ENCODE measurements around the gene CYP1A1. TPM values are rescaled to one million over a fixed set of nuclear protein-coding genes. Genes with fewer than 3 reads are reported as not detected.
A peak's percentile ranks its signal among the peaks of the same experiment; 100 is the strongest.

Gene CYP1A1
- polyA plus RNA-seq, 6 donors from 2014 or later = not detected

DNA sequence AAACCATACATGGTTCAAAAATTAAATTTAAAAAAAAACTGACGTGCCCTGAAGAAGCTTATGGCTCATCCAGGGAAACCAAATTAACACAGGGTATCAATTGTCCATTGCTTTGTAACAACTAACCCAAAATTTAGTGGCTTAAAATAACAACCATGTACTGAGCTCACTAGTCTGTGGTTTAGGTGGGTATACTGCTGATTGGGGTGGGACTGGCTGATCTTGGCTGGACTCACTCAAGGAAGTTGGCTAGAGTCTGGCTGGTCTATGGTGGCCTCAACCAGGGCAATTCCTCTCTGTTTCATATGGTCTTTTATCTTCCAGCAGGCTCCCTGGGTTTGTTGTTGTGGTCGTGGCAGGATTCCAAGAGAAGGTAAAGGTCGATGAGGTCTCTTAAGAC lies 15.4 kb downstream of the CYP1A1 start:
- no peaks in the 10 kb centered on the region for H3K4me1 Mint-ChIP-seq
- H3K4me3 Mint-ChIP-seq = no peak overlapping the region
- no peaks in the 10 kb centered on the region for H3K36me3 Mint-ChIP-seq
- no peak for ATAC-seq (ENCODE audit: low read depth in 2 of 2)
- H3K27me3 Mint-ChIP-seq = peaks cover 14 to 34% (median 31%) of the 10 kb centered on the region in 3 donors
- no peak for DNase-seq
- peaks cover 0 to 1% (median 0%) of the 10 kb centered on the region in 7 donors for H3K9me3 Mint-ChIP-seq
- H3K27ac Mint-ChIP-seq = no peak overlapping the region

DNA sequence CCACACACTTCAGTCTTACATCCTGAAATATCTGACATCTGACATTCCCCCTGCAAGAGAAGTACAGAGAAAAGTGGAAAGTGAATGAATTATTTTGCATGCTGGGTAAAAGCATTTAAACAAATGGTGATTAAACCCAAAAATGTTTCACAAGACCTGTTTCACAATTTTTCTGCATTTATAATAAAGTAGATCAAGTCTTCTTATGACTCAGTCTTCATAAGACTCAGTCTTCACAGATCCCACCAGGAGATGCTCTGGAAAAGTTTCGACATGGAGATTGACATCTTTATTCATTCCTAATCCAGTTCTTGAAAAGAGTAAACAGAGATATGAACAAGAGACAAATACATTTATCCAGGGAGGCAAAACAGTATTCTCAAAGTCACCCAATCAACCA lies 16.3 kb downstream of the CYP1A1 start:
- H3K4me3 Mint-ChIP-seq = no peak overlapping the region
- no peak for DNase-seq

DNA sequence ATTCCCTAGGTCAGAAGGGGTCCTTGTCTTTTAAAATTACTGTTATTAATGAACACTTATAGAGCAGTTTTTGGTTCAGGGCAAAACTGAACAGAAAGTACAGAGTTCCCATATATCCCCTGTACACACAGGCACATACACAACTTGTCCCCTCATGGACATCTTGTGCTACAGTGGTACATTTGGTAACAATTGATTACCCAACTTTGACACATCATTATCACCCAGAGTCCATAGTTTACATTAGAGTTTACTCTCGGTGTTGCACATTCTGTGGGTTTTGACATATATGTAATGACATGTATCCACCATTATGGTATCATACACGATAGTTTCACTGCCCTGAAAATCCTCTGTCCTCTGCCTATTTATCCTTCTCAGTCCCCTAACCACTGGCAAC lies 28.5 kb downstream of the CYP1A1 start:
- Mint-ChIP-seq H3K4me1 (peaks cover 24 to 34% (median 26%) of the 10 kb centered on the region in 3 donors), H3K27me3 (peaks cover 4 to 7% (median 4%) of the 10 kb centered on the region in 3 donors), H3K27ac (peak overlapping the region in 5 of 6 donors; percentile 95 to 99 (median 97)), H3K4me3 (peak overlapping the region; percentile 96 to 100 (median 100)), H3K9me3 (no peaks in the 10 kb centered on the region), H3K36me3 (peaks cover 0 to 7% of the 10 kb centered on the region in 2 donors)
- ATAC-seq (ENCODE audit: low read depth in 2 of 2) = no peak
- no peak for DNase-seq

More for the DNA sequence above, 16.3 kb downstream of the CYP1A1 start:
- no peak overlapping the region for H3K27ac Mint-ChIP-seq
- peaks cover 0 to 1% (median 0%) of the 10 kb centered on the region in 7 donors for H3K9me3 Mint-ChIP-seq
- ATAC-seq (ENCODE audit: low read depth in 2 of 2) = no peak
- peaks cover 14 to 34% (median 31%) of the 10 kb centered on the region in 3 donors for H3K27me3 Mint-ChIP-seq
- no peaks in the 10 kb centered on the region for H3K36me3 Mint-ChIP-seq
- H3K4me1 Mint-ChIP-seq = no peaks in the 10 kb centered on the region

GRCh38 chr15:74696398-74696729 lies 29.0 kb downstream of the CYP1A1 start:
- Mint-ChIP-seq H3K27ac (peak overlapping the region; percentile 92 to 99 (median 97)), H3K4me1 (peaks cover 24 to 34% (median 26%) of the 10 kb centered on the region in 3 donors), H3K27me3 (peaks cover 0 to 3% (median 0%) of the 10 kb centered on the region in 3 donors), H3K36me3 (peaks cover 0 to 7% of the 10 kb centered on the region in 2 donors), H3K9me3 (no peaks in the 10 kb centered on the region), H3K4me3 (peak overlapping the region; percentile 96 to 100 (median 100))
- ATAC-seq (ENCODE audit: low read depth in 2 of 2) (no peak), DNase-seq (no peak)

DNA sequence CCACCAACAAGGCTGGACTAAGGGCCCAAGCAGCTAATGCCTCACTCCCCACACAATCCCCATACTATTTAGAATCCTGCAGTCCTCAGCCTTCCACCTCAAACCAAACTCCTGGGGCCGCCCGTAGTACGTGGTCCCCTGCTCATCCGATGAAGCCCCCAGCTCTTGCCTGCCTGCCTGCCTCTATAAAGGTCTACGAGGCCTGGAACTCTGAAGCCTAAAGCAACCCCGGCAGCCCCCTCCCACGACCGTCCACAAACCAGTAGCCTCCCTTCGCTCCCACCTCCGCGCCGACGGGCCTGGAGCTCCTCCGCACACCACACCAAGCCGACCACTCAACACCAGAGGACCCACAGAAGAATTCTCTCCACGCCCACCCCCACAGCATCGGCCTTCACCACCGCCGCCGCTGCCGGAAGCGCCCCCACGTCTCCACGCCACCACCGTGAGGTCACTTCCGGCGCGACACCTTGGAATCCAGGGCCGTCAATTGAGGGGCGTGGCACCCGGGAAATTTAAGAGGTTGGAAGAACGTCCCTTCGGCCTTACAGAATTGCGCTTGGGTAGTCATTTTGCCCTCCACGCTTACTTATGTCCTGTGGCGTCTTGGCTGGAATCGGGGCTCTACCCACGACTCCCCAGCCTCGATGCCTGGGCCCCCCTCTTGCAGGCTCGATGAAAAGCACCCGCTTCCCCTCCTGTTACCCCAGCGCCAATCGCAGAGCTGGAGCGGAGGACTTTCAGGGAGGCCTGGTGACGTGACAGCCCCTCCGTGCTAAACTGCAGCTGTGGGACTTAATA lies 29.5 kb downstream of the CYP1A1 start, which contains the start of gene EDC3:
Gene EDC3 (minus strand): TSS at position 428 of the 801 bp plus-strand sequence. CDS start 20,900 bp downstream, outside the sequence.
- peak within 1 kb of the TSS; percentile 96 to 100 (median 100) for H3K4me3 Mint-ChIP-seq
- ATAC-seq (ENCODE audit: low read depth in 2 of 2) (peak; percentile 91 to 94), DNase-seq (peak; percentile 81)
- peaks cover 24 to 34% (median 26%) of the 10 kb centered on the region in 3 donors for H3K4me1 Mint-ChIP-seq
- H3K27me3 Mint-ChIP-seq = no peaks in the 10 kb centered on the region
- no peaks in the 10 kb centered on the region for H3K9me3 Mint-ChIP-seq
- H3K27ac Mint-ChIP-seq = peak within 1 kb of the TSS; percentile 92 to 99 (median 97)
- peaks cover 0 to 7% of the 10 kb centered on the region in 2 donors for H3K36me3 Mint-ChIP-seq

DNA sequence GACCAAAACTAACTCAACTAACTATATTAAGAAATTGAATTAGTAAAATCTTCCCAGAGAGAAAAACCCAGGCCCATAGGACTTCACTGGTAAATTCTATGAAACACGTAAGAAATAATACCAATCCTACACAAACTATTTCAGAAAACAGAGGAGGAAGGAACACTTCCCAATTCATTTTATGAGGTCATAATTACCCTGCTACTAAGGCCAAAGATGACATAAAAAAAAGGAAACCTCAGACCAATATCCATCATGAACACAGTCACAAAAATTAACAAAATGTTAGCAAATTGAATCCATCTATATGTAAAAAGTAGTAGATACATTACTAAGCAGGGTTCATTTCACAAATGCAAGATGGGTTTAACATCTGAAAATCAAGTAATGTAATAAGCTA lies 33.0 kb downstream of the CYP1A1 start:
- Mint-ChIP-seq H3K4me1 (peaks cover 24 to 38% (median 32%) of the 10 kb centered on the region in 3 donors), H3K27ac (no peak overlapping the region), H3K36me3 (peaks cover 0 to 7% of the 10 kb centered on the region in 2 donors), H3K4me3 (peak overlapping the region in 1 of 8 donors; percentile 2), H3K27me3 (no peaks in the 10 kb centered on the region), H3K9me3 (no peaks in the 10 kb centered on the region)
- ATAC-seq (ENCODE audit: low read depth in 2 of 2) (no peak), DNase-seq (no peak)

GRCh38 chr15:74683758-74684157 lies 41.6 kb downstream of the CYP1A1 start:
- Mint-ChIP-seq H3K27me3 (no peaks in the 10 kb centered on the region), H3K36me3 (peaks cover 5 to 17% of the 10 kb centered on the region in 2 donors), H3K27ac (peak overlapping the region in 1 of 6 donors; percentile 29), H3K4me3 (no peak overlapping the region), H3K4me1 (peaks cover 10 to 22% (median 21%) of the 10 kb centered on the region in 3 donors), H3K9me3 (peaks cover 0 to 6% (median 2%) of the 10 kb centered on the region in 7 donors)
- no peak for ATAC-seq (ENCODE audit: low read depth in 2 of 2)
- no peak for DNase-seq

DNA sequence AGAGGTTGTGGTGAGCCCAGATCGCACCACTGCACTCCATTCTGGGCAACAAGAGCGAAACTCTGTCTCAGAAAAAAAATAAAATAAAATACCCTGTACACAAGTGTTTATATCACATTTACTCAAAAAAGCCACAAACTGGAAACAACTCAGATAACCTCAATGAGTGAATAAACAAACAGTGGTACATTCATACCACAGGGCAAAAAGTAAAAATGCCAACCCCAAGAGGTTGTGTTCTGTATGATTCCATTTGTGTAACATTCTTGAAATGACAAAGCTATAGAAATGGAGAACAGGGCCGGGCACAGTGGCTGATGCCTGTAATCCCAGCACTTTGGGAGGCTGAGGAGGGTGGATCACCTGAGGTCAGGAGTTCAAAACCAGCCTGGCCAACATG lies 42.4 kb downstream of the CYP1A1 start:
- DNase-seq (no peak), ATAC-seq (ENCODE audit: low read depth in 2 of 2) (no peak)
- Mint-ChIP-seq H3K27ac (no peak overlapping the region), H3K4me1 (peaks cover 10 to 25% (median 16%) of the 10 kb centered on the region in 3 donors), H3K27me3 (no peaks in the 10 kb centered on the region), H3K9me3 (peaks cover 0 to 6% (median 2%) of the 10 kb centered on the region in 7 donors), H3K36me3 (peaks cover 5 to 17% of the 10 kb centered on the region in 2 donors), H3K4me3 (no peak overlapping the region)

GRCh38 chr15:74680456-74680855 lies 44.9 kb downstream of the CYP1A1 start:
- Mint-ChIP-seq H3K4me1 (peaks cover 11 to 29% (median 21%) of the 10 kb centered on the region in 3 donors), H3K36me3 (peaks cover 5 to 14% of the 10 kb centered on the region in 2 donors), H3K9me3 (peaks cover 0 to 6% (median 2%) of the 10 kb centered on the region in 7 donors), H3K4me3 (no peak overlapping the region), H3K27me3 (no peaks in the 10 kb centered on the region), H3K27ac (no peak overlapping the region)
- ATAC-seq (ENCODE audit: low read depth in 2 of 2) (no peak), DNase-seq (no peak)

GRCh38 chr15:74676801-74677200 lies 48.5 kb downstream of the CYP1A1 start:
- Mint-ChIP-seq H3K4me1 (peaks cover 16 to 24% (median 23%) of the 10 kb centered on the region in 3 donors), H3K36me3 (peaks cover 6 to 24% of the 10 kb centered on the region in 2 donors), H3K27ac (peak overlapping the region in 1 of 6 donors; percentile 81), H3K4me3 (no peak overlapping the region), H3K27me3 (no peaks in the 10 kb centered on the region), H3K9me3 (no peaks in the 10 kb centered on the region)
- DNase-seq (no peak), ATAC-seq (ENCODE audit: low read depth in 2 of 2) (no peak)

GRCh38 chr15:74674161-74674560 lies 51.2 kb downstream of the CYP1A1 start:
- ATAC-seq (ENCODE audit: low read depth in 2 of 2) (no peak), DNase-seq (no peak)
- peaks cover 5 to 24% of the 10 kb centered on the region in 2 donors for H3K36me3 Mint-ChIP-seq
- peak overlapping the region in 1 of 6 donors; percentile 3 for H3K27ac Mint-ChIP-seq
- H3K9me3 Mint-ChIP-seq = no peaks in the 10 kb centered on the region
- peaks cover 11 to 24% (median 16%) of the 10 kb centered on the region in 3 donors for H3K4me1 Mint-ChIP-seq
- no peaks in the 10 kb centered on the region for H3K27me3 Mint-ChIP-seq
- H3K4me3 Mint-ChIP-seq = no peak overlapping the region

DNA sequence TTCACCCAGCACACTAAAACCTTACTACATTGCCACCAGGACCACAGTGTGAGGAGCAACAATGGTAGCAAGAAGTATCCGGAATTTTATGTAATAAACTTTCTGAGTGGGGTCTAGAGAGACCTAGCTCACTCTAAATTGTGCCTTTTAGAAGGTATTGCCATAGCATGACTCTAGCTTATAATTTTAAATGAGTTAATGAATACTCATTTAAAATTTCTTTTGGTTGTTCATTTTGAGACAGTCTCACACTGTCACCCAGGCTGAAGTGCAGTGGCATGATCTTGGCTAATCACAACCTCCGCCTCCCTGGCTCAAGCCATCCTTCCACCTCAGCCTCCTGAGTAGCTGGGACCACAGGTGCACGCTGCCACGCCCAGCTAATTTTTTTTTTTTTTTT lies 55.7 kb downstream of the CYP1A1 start:
- Mint-ChIP-seq H3K36me3 (peaks cover 11 to 23% of the 10 kb centered on the region in 2 donors), H3K9me3 (no peaks in the 10 kb centered on the region), H3K27me3 (no peaks in the 10 kb centered on the region), H3K4me3 (no peak overlapping the region), H3K4me1 (peaks cover 1 to 17% (median 4%) of the 10 kb centered on the region in 3 donors), H3K27ac (peak overlapping the region in 1 of 6 donors; percentile 11)
- DNase-seq = no peak
- no peak for ATAC-seq (ENCODE audit: low read depth in 2 of 2)
